HepG2 (cell line): ENCODE measurements around the gene PLIN3. TPM values are rescaled to one million over a fixed set of nuclear protein-coding genes. Genes with fewer than 3 reads are reported as not detected.

Source experiments
- CBX2 ChIP-seq, 2 experiments: fragments of 200-600 bp in 1 of 2; sonication (generic); formaldehyde crosslinking in 1 of 2; IDR thresholded peaks; 2 replicates each; pipeline versions ENCODE4 v1.7.0 to v1.8.1; 2018 to 2022; ENCODE audit warnings: low read depth in 2 of 2, low read length in 1 of 2, mild to moderate bottlenecking in 1 of 2, missing genetic modification reagents in 1 of 2
- CREM ChIP-seq, 2 experiments: sonication (generic) in 1 of 2; formaldehyde crosslinking in 1 of 2; IDR thresholded peaks; 2 replicates each; pipeline versions ENCODE4 v1.4.0 to v1.6.1; 2016 to 2020; ENCODE audit warnings: antibody characterized with exemption in 1 of 2, mild to moderate bottlenecking in 1 of 2, missing genetic modification reagents in 1 of 2
- HDAC1 ChIP-seq: sonication (generic); formaldehyde crosslinking; IDR thresholded peaks from 2 replicates; pipeline ENCODE4 v1.5.1; 2020; ENCODE audit warnings: mild to moderate bottlenecking, missing genetic modification reagents
- HNF1B ChIP-seq: sonication (generic); formaldehyde crosslinking; IDR thresholded peaks from 2 replicates; pipeline ENCODE4 v1.5.1; 2020; ENCODE audit warnings: mild to moderate bottlenecking, moderate library complexity, missing genetic modification reagents
- KDM2A ChIP-seq: sonication (generic); formaldehyde crosslinking; IDR thresholded peaks from 2 replicates; pipeline ENCODE4 v1.4.0; 2020; ENCODE audit warnings: low read depth, missing genetic modification reagents, borderline replicate concordance
- KDM5A ChIP-seq: fragments of 200-600 bp; sonication (generic); IDR thresholded peaks from 2 replicates; pipeline ENCODE4 v1.7.0; 2018; ENCODE audit warnings: antibody characterized with exemption, mild to moderate bottlenecking, low read length, borderline replicate concordance
- PAXIP1 ChIP-seq: sonication (generic); formaldehyde crosslinking; conservative IDR thresholded peaks from 2 replicates; pipeline ENCODE4 v1.4.0; 2020; ENCODE audit warnings: mild to moderate bottlenecking, missing genetic modification reagents, moderate library complexity
- PCBP1 ChIP-seq: fragments of 200-400 bp; formaldehyde crosslinking; IDR thresholded peaks from 2 replicates; pipeline ENCODE4 v1.6.1; 2017; ENCODE audit warnings: mild to moderate bottlenecking, low read depth, low read length, borderline replicate concordance
- RARA ChIP-seq: IDR thresholded peaks from 2 replicates; pipeline ENCODE4 v1.6.1; 2016; ENCODE audit warnings: missing genetic modification reagents, missing compliant biosample characterization
- SP2 ChIP-seq: sonication (generic); formaldehyde crosslinking; IDR thresholded peaks from 2 replicates; pipeline ENCODE4 v1.5.1; 2020; ENCODE audit warnings: mild to moderate bottlenecking, missing genetic modification reagents
- SRY ChIP-seq: sonication (generic); formaldehyde crosslinking; IDR thresholded peaks from 2 replicates; pipeline ENCODE4 v1.8.0; 2022; ENCODE audit warnings: mild to moderate bottlenecking, missing genetic modification reagents
- ZMYM2 ChIP-seq: sonication (generic); formaldehyde crosslinking; IDR thresholded peaks from 2 replicates; pipeline ENCODE4 v1.8.0; 2022; ENCODE audit warnings: mild to moderate bottlenecking, missing genetic modification reagents
- ZNF329 ChIP-seq: sonication (generic); formaldehyde crosslinking; IDR thresholded peaks from 2 replicates; pipeline ENCODE4 v1.9.0; 2021; ENCODE audit warnings: low read depth, mild to moderate bottlenecking, missing genetic modification reagents
- ZNF337 ChIP-seq: sonication (generic); formaldehyde crosslinking; IDR thresholded peaks from 2 replicates; pipeline ENCODE4 v1.5.1; 2020; ENCODE audit warnings: missing genetic modification reagents, low read depth, mild to moderate bottlenecking, borderline replicate concordance
- ZNF501 ChIP-seq: sonication (generic); formaldehyde crosslinking; IDR thresholded peaks from 2 replicates; pipeline ENCODE4 v1.5.1; 2020; ENCODE audit warnings: mild to moderate bottlenecking, moderate library complexity, missing genetic modification reagents
- ZNF557 ChIP-seq: sonication (generic); formaldehyde crosslinking; IDR thresholded peaks from 2 replicates; pipeline ENCODE4 v1.4.0; 2020; ENCODE audit warnings: missing genetic modification reagents
- polyA plus RNA-seq, 8 experiments: library from polyadenylated mRNA; depleted of rRNA in 3 of 8; stranded (reverse) in 7 of 8; unstranded in 1 of 8; fragments of >200 nt; fragmentation: Illumina TruSeq in 4 of 8; extraction: Trizol in 4 of 8; gene quantifications; 2 replicates each; pipeline versions ENCODE4 v1.2.1 to v1.2.3, GENCODE V29; 2011 to 2016; ENCODE audit warnings: low read depth in 4 of 8, missing spikeins in 1 of 8, mixed read lengths in 1 of 8; ENCODE audit not compliant: insufficient read depth in 1 of 8
- total RNA-seq, 5 experiments: library from RNA; depleted of rRNA; stranded (reverse); fragments of >200 nt; fragmentation: Illumina TruSeq; extraction: Trizol; gene quantifications; 2 replicates each; pipeline ENCODE4 v1.2.3, GENCODE V29; 2016; ENCODE audit warnings: low read depth in 1 of 5
- TF ChIP-seq, protein P1 (sequence below): sonication (generic); formaldehyde crosslinking; IDR thresholded peaks from 2 replicates; pipeline ENCODE4 v1.5.0; 2020; ENCODE audit warnings: mild to moderate bottlenecking, missing genetic modification reagents
- TF ChIP-seq, protein P2 (sequence below): sonication (generic); formaldehyde crosslinking; IDR thresholded peaks from 2 replicates; pipeline ENCODE4 v1.8.0; 2022; ENCODE audit warnings: mild to moderate bottlenecking, missing genetic modification reagents; ENCODE audit not compliant: insufficient replicate concordance
- TF ChIP-seq, protein P3 (sequence below): sonication (generic); formaldehyde crosslinking; IDR thresholded peaks from 2 replicates; pipeline ENCODE4 v1.5.1; 2020; ENCODE audit warnings: missing genetic modification reagents, mild to moderate bottlenecking, borderline replicate concordance

PLIN3 gene
- total and polyA plus RNA-seq, 2 of the 13 experiments (the other 11 are each of a cell fraction or from before 2014, with no cell fraction given): 49.3 to 57.9 TPM

GRCh38 chr19:4868286-4868834 is 893 bp upstream of the PLIN3 start (continued):
- TF ChIP-seq, protein P1, sequence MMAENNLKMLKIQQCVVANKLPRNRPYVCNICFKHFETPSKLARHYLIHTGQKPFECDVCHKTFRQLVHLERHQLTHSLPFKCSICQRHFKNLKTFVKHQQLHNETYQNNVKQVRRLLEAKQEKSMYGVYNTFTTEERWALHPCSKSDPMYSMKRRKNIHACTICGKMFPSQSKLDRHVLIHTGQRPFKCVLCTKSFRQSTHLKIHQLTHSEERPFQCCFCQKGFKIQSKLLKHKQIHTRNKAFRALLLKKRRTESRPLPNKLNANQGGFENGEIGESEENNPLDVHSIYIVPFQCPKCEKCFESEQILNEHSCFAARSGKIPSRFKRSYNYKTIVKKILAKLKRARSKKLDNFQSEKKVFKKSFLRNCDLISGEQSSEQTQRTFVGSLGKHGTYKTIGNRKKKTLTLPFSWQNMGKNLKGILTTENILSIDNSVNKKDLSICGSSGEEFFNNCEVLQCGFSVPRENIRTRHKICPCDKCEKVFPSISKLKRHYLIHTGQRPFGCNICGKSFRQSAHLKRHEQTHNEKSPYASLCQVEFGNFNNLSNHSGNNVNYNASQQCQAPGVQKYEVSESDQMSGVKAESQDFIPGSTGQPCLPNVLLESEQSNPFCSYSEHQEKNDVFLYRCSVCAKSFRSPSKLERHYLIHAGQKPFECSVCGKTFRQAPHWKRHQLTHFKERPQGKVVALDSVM (CRISPR knock-in tag): peak; percentile 93
- TF ChIP-seq PCBP1 (no peak), ZNF501 (peak; percentile 38; the same call in 1 of the 2 replicates), CREM (IDR thresholded peaks at IDR 0.05) (0 out of 2 replicates have a peak, but pooled peaks have one; percentile 6), CREM (CRISPR knock-in tag; IDR thresholded peaks at IDR 0.05) (no peak), ZNF557 (CRISPR knock-in tag) (no peak), HDAC1 (CRISPR knock-in tag) (no peak), HNF1B (0 out of 2 replicates have a peak, but pooled peaks have one; percentile 2), RARA (CRISPR knock-in tag) (no peak), SP2 (CRISPR knock-in tag) (no peak), KDM5A (no peak), SRY (0 out of 2 replicates have a peak, but pooled peaks have one; percentile 31), CBX2 (IDR thresholded peaks at IDR 0.05; ENCODE audit: low read depth, low read length) (no peak), CBX2 (CRISPR knock-in tag; IDR thresholded peaks at IDR 0.05; ENCODE audit: low read depth) (no peak), ZNF329 (CRISPR knock-in tag) (peak; percentile 99), ZNF337 (CRISPR knock-in tag) (0 out of 2 replicates have a peak, but pooled peaks have one; percentile 15), ZMYM2 (0 out of 2 replicates have a peak, but pooled peaks have one; percentile 78), PAXIP1 (no peak), KDM2A (CRISPR knock-in tag) (no peak)
- TF ChIP-seq, protein P2, sequence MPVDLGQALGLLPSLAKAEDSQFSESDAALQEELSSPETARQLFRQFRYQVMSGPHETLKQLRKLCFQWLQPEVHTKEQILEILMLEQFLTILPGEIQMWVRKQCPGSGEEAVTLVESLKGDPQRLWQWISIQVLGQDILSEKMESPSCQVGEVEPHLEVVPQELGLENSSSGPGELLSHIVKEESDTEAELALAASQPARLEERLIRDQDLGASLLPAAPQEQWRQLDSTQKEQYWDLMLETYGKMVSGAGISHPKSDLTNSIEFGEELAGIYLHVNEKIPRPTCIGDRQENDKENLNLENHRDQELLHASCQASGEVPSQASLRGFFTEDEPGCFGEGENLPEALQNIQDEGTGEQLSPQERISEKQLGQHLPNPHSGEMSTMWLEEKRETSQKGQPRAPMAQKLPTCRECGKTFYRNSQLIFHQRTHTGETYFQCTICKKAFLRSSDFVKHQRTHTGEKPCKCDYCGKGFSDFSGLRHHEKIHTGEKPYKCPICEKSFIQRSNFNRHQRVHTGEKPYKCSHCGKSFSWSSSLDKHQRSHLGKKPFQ (CRISPR knock-in tag): peak; percentile 56
- TF ChIP-seq, protein P3, sequence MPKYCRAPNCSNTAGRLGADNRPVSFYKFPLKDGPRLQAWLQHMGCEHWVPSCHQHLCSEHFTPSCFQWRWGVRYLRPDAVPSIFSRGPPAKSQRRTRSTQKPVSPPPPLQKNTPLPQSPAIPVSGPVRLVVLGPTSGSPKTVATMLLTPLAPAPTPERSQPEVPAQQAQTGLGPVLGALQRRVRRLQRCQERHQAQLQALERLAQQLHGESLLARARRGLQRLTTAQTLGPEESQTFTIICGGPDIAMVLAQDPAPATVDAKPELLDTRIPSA (CRISPR knock-in tag): peak; percentile 39; the same call in 1 of the 2 replicates
